IPS-NIHi7 (cell line): ENCODE measurements around the gene LRRC7.
A peak's percentile ranks its signal among the peaks of the same experiment; 100 is the strongest.

Source experiments
- DNase-seq: peaks from one replicate; pipeline ENCODE4 v3.0.0; 2012; ENCODE audit warnings: mixed read lengths; ENCODE audit errors: extremely low spot score

Gene LRRC7

DNA sequence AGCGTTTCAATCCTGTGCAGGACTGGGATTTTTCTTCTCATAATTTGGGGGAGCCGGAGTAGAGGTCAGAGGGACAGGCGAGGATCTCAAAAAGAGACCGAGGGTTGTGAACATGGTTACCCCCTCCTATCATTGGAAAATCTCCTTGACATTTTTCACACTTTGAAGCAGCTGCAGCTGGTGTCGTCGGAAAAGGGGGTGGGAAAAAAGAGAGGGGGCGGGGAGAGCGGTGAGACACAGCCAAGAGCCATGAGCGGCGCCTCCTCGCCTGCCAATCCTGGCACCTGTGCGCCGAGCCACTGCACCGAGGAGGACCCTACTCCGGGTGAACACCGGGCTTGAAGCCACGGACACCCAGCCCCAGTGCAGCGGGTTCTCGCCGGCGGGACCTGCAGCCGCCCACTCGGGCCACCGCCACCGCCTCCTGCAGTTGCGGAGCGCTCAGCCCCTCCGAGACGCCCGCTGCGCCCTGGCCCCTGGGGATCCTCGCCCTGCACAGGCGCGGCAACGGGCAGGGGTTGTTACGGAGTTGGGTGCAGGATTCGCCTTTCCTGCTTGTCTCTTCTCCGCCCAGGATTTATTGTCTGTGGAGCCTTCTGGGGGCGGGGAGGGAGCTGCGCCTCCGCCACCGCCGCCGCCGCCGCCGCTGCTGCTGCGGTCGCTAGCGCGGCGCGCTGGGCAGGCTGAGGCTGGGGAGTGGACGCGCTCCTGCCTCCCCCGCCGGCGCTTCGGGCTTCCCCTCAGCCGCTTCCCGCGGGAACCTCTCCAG lies at the start of gene LRRC7:
TSS of gene LRRC7 (plus strand) at position 271 of the 769 bp plus-strand sequence. CDS start 718 bp downstream, outside the sequence.
- peak; percentile 41 for DNase-seq

DNA sequence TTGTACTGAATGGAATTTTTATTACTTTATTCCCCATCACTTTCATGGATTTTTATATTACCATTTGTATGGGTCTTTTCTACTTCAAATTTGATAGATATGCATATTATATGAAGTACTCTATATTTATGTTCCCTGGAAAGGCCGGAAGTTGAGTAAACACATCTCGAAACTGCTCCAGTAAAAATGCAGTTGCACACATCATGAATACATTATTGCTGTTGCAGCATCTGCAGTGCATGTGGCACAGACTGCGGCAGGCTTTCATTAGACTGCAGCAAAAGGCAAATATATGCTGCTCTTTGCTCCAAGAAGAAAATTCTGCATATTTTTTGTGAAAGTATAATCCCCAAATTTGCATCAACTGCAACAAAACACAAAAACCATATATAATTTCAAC lies 48.7 kb upstream of the LRRC7 start:
- no peak for DNase-seq

DNA sequence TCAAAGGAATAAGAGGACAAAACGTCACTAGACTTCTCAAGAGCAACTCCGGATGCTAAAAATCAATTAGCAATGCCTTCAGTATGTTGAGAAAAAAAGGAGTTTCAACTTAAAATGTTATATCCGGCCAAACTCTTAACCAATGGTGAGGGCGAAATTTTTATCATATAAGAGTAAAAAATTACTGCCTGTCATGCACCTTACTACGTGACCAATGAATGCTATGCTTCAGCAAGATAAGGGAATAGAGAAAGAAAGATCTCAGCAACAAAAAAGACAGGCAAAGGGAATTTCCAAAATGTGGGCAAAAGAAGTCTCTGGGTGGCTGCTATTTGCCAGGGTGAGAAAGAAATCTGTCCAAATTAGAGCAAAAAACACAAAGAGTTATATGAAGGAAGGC lies 47.4 kb upstream of the LRRC7 start:
- DNase-seq = no peak

DNA sequence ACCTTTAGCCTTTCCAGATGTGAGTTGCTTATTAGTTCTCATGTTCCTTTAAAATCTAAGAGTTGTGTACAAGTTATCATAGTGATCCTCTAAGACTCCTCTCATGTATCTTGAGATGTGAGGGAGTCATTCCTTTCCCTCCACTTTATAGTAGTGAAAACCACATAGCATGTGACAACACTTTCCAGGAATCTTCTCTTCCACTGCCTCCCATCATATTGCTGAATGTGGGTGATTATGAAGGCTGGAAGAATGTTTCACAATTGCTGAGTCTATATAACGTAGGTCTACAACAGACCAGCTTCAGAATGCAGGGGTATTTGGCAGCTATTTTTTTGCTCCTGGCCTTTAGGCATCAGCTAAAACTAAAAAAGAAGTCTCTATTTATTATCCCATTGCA lies 44.7 kb upstream of the LRRC7 start:
- no peak for DNase-seq

DNA sequence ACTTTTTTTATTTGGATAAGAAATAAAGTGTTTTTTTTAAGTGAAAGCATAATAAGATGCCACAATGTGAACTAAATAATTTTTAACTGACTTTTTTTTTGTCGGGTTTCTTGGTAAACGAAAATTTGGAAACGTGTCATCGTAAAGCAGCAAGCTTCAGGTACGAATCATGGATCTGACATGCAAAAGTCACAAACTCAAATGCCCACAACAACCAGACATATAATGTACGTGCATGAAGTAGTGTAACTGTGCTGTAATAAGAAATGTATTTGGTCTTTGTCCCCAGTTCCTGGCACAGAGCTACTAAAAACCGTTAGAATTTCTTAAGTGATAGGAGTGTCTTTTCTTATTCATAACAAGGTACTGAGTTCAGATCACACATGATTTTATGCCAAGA lies 44.3 kb upstream of the LRRC7 start:
- no peak for DNase-seq

DNA sequence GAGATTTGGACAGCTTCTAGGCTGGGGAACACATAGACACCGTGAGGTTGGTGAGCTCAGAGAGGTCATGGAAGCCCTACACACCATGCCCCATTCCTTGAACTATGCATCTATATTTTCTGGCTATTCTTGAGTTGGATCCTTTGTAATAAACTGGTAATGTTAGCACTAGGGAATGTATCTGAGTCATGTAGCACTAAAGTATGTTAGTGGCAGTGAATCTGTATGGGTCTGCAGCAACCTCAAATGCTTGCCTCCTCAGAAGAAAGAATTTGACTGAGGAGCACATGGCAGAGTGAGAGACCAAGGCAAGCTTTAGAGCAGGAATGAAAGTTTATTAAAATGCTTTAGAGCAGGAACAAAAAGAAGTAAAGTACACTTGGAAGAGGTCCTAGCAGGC lies 43.7 kb upstream of the LRRC7 start:
- no peak for DNase-seq

- no peak for DNase-seq
These were observed 40.4 kb upstream of the LRRC7 start for GRCh38 chr1:69527273-69527672.

DNA sequence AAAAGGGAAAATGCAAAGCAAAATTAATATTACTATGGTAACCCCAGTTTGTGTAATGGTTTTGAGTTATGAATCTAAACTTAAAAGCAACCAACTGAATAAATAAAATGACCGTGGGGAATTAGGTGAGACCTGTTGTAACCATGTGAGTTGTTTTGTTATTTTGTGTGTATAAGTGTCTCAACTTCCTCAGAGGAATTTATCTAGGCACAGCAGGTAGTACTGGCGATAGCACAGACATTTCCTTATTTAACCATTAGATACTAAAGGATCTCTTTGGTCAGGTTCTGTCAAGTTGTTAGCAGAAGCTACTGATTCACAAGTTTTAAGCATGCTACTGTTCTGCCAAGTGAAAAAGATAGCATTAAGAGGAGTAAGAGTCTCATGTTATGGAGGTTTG lies 39.3 kb upstream of the LRRC7 start:
- DNase-seq = no peak

GRCh38 chr1:69533343-69533742 lies 34.4 kb upstream of the LRRC7 start:
- DNase-seq = no peak

- no peak for DNase-seq
These were observed 32.9 kb upstream of the LRRC7 start for GRCh38 chr1:69534829-69535228.

- no peak for DNase-seq
These were observed 32.2 kb upstream of the LRRC7 start for GRCh38 chr1:69535490-69535889.

GRCh38 chr1:69540052-69540451 lies 27.7 kb upstream of the LRRC7 start:
- no peak for DNase-seq

DNA sequence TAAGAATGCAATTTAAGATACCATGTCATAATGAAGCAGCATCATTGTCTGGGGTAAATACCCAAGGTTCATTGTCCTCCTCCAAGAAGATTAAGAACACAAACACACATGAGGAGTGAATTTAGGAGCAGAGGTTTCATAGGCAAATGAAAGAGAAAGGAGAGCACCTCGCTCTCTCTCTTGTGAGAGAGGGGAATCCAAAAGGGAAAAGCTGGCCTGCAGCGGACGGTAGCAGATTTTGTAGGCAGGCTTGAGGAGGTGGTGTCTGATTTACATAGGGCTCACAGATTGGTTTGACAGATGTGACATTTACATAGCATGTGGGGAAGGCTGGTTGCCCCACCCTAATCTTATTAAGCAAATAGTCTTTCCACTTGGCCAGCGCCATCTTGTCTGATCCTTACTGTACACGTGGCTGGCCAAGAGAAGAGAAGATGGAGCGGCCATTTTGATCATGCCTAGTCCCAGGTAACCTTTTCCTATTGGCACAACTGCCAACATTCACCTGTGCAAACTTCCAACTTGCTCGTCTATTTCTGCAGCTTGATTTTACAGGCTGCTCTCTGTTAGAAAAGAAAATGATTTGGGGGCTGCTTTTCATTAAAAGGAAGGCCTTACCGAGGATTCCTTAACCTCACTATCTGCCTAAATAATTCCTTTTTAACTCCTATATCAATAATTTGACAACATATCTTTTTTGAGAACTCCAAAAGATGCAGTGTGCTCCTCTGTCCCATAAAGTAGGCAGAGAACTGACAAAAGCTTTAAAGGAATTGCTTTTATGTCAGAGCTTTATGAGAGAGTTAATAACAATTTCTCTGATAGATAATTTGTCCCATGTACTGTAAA lies 16.0 kb upstream of the LRRC7 start:
- no peak for DNase-seq

DNA sequence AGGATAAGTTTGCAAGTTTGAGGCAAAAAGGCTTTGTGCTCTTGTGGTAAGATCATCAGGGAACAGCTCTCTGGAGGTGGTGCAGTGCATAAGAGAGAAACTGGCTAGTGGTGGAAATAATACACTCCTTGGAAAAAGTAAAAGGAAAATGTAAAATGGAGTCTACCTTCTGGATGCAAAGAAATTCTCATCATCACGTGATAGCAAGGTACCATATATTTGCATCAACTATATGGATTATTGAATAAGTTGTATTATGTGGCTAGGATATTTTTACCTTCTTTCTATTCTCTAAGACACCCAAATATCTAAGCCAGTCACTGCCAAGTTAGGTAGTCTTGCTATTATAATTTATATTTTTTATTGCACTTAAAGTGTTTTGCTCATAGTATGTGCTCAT lies 14.0 kb upstream of the LRRC7 start:
- DNase-seq = no peak

GRCh38 chr1:69568421-69569174 lies 876 bp downstream of the LRRC7 start:
- DNase-seq = peak; percentile 14

DNA sequence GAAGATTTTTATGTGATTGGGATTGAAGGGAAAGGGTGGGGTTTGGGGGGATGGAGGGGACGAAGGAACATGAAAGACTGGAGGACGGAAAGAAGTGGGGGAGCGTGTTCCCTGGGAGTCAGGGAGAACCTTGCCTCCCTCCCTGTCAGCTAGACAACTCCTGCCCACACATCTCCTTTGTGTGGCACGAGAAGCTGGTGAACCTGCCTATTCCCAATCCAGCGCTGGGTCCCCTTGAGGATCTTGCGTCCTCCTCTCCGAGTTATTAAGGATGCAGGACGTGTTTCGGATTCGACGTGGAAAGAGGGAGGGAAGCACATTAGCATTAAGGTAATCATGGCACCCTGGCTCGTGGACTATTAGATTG lies 1.4 kb downstream of the LRRC7 start:
- peak; percentile 10 for DNase-seq

GRCh38 chr1:69569576-69570328 lies 2.0 kb downstream of the LRRC7 start:
- DNase-seq = peak; percentile 25

DNA sequence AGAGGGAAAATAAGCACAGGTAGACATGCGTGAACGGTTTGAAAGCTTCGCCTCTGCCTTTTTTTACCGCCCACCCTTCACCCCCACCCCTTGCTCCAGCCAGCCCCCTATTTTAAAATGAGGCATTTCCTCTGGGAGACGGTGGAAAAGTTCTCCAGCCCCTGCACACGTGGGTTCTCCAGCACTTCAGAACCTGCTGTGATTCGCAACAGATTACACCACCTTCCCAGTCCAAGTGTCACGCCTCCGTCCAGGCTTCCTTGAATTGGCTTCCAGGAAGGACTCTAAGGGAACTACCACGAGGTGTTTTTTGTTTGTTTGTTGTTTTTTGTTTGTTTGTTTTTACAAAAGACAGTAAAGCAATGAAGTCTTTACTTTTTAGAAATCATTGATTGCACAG lies 2.6 kb downstream of the LRRC7 start:
- peak; percentile 14 for DNase-seq

DNA sequence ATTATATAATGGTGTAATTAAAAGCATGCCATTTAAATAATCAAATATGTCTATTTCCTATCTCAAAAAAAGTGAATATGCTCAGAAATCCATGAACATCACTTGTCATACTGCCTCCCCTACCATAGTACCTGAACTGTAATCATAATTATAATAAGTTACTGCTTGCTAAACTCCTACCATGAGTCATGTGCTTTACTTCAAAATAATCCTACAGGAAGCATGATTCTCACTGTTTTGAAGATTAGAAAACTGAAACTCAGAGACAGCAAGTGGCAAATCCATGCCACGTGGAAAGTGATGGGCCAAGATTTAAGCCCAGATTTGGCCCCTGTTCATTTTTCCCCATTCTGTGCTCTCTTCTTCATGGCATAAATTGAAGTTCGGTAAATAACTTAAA lies 5.2 kb downstream of the LRRC7 start:
- no peak for DNase-seq

DNA sequence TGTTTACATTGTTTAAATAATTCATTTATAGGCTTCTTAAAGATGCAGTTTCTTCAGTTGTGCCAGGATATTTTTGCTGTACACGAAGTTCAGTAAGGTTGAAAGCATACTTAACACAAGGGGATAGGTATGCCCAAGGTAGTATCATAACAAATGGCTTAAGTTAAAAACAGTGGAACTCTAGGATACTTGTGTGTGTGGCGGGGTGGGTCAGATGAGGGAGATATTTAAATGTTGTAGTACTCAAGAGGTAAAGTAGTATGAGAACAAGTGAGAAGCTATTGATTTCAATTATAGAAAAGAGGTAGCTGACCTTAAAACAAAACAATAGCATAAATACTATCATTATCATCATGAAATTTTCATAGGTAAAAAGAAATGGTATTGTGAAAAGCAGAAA lies 6.2 kb downstream of the LRRC7 start:
- DNase-seq = no peak

DNA sequence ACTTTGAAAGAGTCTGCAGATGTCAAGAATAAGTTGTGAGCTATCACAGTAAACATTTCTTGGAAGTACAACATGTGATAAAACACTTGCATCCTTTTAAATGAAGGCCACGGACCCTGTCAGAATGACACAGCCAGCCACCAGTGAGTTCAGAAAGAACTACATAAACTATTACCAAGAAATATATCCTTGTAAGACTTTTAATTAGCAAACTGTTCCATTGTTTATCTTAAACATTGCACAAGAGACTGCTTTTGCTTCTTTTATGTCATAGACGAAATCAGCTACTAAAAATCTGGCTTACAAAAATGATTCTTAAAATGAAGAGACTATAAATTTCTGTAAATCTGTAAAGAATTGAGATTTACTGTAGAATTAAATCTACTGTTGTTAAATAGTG lies 17.9 kb downstream of the LRRC7 start:
- DNase-seq = no peak

- DNase-seq = no peak
These were observed 19.7 kb downstream of the LRRC7 start for GRCh38 chr1:69587391-69587790.
